ENCODE data around the gene ASTN2. TPM values are rescaled to one million over a fixed set of nuclear protein-coding genes. Genes with fewer than 3 reads are reported as not detected.

The ASTN2 gene
- total RNA-seq, 1 experiment from 2014 or later: 4.8 TPM

- no peak overlapping the region for H3K27ac ChIP-seq (ENCODE audit: low read depth, low read length)
- BruUV-seq (replicated peaks): no TSS peak
- H3K9ac ChIP-seq (ENCODE audit: low read length): no peak overlapping the region
- no peaks in the 10 kb centered on the region for H3K79me2 ChIP-seq (ENCODE audit: insufficient read depth, low read length)
- DNase-seq (ENCODE audit: low read depth, low spot score): no peak
- H3K27me3 ChIP-seq (ENCODE audit: insufficient read depth, low read length): no peaks in the 10 kb centered on the region
- H3K4me1 ChIP-seq (ENCODE audit: control insufficient read depth in 1 of 2, insufficient read depth in 2 of 2, low read length in 2 of 2): no peaks in the 10 kb centered on the region
- H3K4me3 ChIP-seq (replicated peaks in 1 of 2; ENCODE audit: low read depth in 1 of 2, low read length in 2 of 2): no peak overlapping the region
- no peaks in the 10 kb centered on the region for H4K20me1 ChIP-seq (ENCODE audit: insufficient read depth)
- H3K4me2 ChIP-seq (ENCODE audit: low read length): no peak overlapping the region
- H3K9me2 ChIP-seq (ENCODE audit: insufficient read depth): no peaks in the 10 kb centered on the region
- ChIA-PET CTCF (no interaction called here), POLR2A (no interaction called here), RAD21 (ENCODE audit: low non-redundant PET in 1 of 2, low total read pairs in 2 of 2, uncharacterized antibody in 2 of 2, unreplicated experiment in 2 of 2) (no interaction called here)
- ATAC-seq: no peak
- H3K9me3 ChIP-seq (ENCODE audit: control insufficient read depth in 1 of 2, insufficient read depth in 1 of 2, low read depth in 1 of 2, low read length in 2 of 2): no peaks in the 10 kb centered on the region
- intact Hi-C loops (cut with micrococcal nuclease): no loop called here
- TF ChIP-seq POLR2A (IDR thresholded peaks at IDR 0.05; ENCODE audit: borderline replicate concordance, extremely low read depth, insufficient read depth, insufficient read length) (no peak), FOSL1 (IDR thresholded peaks at IDR 0.05; ENCODE audit: low read depth) (no peak), MAX (IDR thresholded peaks at IDR 0.05) (no peak)
- H3K36me3 ChIP-seq (ENCODE audit: control insufficient read depth in 1 of 2, insufficient read depth in 2 of 2, low read length in 2 of 2): no peaks in the 10 kb centered on the region
- no peak overlapping the region for H2AFZ ChIP-seq (ENCODE audit: low read depth, low read length, poor library complexity, severe bottlenecking)
Measured at GRCh38 chr9:116632990-116633838, 781.6 kb downstream of the ASTN2 start.

- Histone ChIP-seq H3K79me2 (ENCODE audit: insufficient read depth, low read length) (no peaks in the 10 kb centered on the region), H2AFZ (ENCODE audit: low read depth, low read length, poor library complexity, severe bottlenecking) (no peak overlapping the region), H3K9ac (ENCODE audit: low read length) (no peak overlapping the region), H3K4me2 (ENCODE audit: low read length) (no peak overlapping the region), H3K4me3 (replicated peaks in 1 of 2; ENCODE audit: low read depth in 1 of 2, low read length in 2 of 2) (no peak overlapping the region), H3K27me3 (ENCODE audit: insufficient read depth, low read length) (no peaks in the 10 kb centered on the region), H4K20me1 (ENCODE audit: insufficient read depth) (no peaks in the 10 kb centered on the region), H3K4me1 (ENCODE audit: control insufficient read depth in 1 of 2, insufficient read depth in 2 of 2, low read length in 2 of 2) (no peaks in the 10 kb centered on the region), H3K9me3 (ENCODE audit: control insufficient read depth in 1 of 2, insufficient read depth in 1 of 2, low read depth in 1 of 2, low read length in 2 of 2) (no peaks in the 10 kb centered on the region), H3K27ac (ENCODE audit: low read depth, low read length) (no peak overlapping the region), H3K9me2 (ENCODE audit: insufficient read depth) (no peaks in the 10 kb centered on the region), H3K36me3 (ENCODE audit: control insufficient read depth in 1 of 2, insufficient read depth in 2 of 2, low read length in 2 of 2) (no peaks in the 10 kb centered on the region)
- intact Hi-C loops (cut with micrococcal nuclease): no loop called here
- RAD21 ChIA-PET (ENCODE audit: low non-redundant PET in 1 of 2, low total read pairs in 2 of 2, uncharacterized antibody in 2 of 2, unreplicated experiment in 2 of 2): no interaction called here
- no peak for TF ChIP-seq JUND (IDR thresholded peaks at IDR 0.05)
- TF ChIP-seq POLR2AphosphoS5 (IDR thresholded peaks at IDR 0.05; ENCODE audit: low read depth, low read length): no peak
- no peak for TF ChIP-seq MAX (IDR thresholded peaks at IDR 0.05)
- no peak for TF ChIP-seq SIN3A (IDR thresholded peaks at IDR 0.05; ENCODE audit: low read depth)
- no peak for TF ChIP-seq CEBPB (IDR thresholded peaks at IDR 0.05; ENCODE audit: low read depth)
- TF ChIP-seq ZFX (IDR thresholded peaks at IDR 0.05): no peak
- POLR2A ChIA-PET: no interaction called here
- DNase-seq (ENCODE audit: low read depth, low spot score) (no peak), ATAC-seq (no peak)
- CTCF ChIA-PET: interaction anchor here (0.7 kb wide), 1 partner anchor 1056 kb away, joined by 3 read pairs; no protein-coding TSS in a partner anchor
- BruUV-seq (replicated peaks): no TSS peak
Measured at GRCh38 chr9:116629634-116630033, 785.2 kb downstream of the ASTN2 start.
